HepG2 (cell line): Measurements from ENCODE around the gene VAV2. TPM values are rescaled to one million over a fixed set of nuclear protein-coding genes. Genes with fewer than 3 reads are reported as not detected.

Experiments used
- CBFB ChIP-seq: sonication (generic); formaldehyde crosslinking; IDR thresholded peaks from 2 replicates; pipeline ENCODE4 v1.4.0; 2020; ENCODE audit warnings: missing genetic modification reagents
- IKZF4 ChIP-seq: sonication (generic); formaldehyde crosslinking; IDR thresholded peaks from 2 replicates; pipeline ENCODE4 v1.5.1; 2020; ENCODE audit warnings: borderline replicate concordance, mild to moderate bottlenecking, low read depth, missing genetic modification reagents; ENCODE audit errors: not compliant biosample characterization
- RBFOX2 ChIP-seq: fragments of 200-400 bp; formaldehyde crosslinking; IDR thresholded peaks from 2 replicates; pipeline ENCODE4 v1.6.1; 2017; ENCODE audit warnings: low read depth, mild to moderate bottlenecking, low read length
- SPEN ChIP-seq: sonication (generic); formaldehyde crosslinking; IDR thresholded peaks from 2 replicates; pipeline ENCODE4 v1.5.1; 2020; ENCODE audit warnings: low read depth, mild to moderate bottlenecking, missing genetic modification reagents
- ZFY ChIP-seq: sonication (generic); formaldehyde crosslinking; IDR thresholded peaks from 2 replicates; pipeline ENCODE4 v1.4.0; 2020; ENCODE audit warnings: missing genetic modification reagents
- ZMYM4 ChIP-seq: sonication (generic); formaldehyde crosslinking; IDR thresholded peaks from 2 replicates; pipeline ENCODE4 v1.8.1; 2023; ENCODE audit warnings: mild to moderate bottlenecking, missing genetic modification reagents
- ZNF276 ChIP-seq: sonication (generic); formaldehyde crosslinking; IDR thresholded peaks from 2 replicates; pipeline ENCODE4 v1.4.0; 2020; ENCODE audit warnings: mild to moderate bottlenecking, low read depth, missing genetic modification reagents
- ZNF343 ChIP-seq: sonication (generic); formaldehyde crosslinking; IDR thresholded peaks from 2 replicates; pipeline ENCODE4 v1.4.0; 2020; ENCODE audit warnings: mild to moderate bottlenecking, missing genetic modification reagents
- ZNF512B ChIP-seq: sonication (generic); formaldehyde crosslinking; IDR thresholded peaks from 2 replicates; pipeline ENCODE4 v1.5.1; 2020; ENCODE audit warnings: missing genetic modification reagents, mild to moderate bottlenecking, borderline replicate concordance
- ZNF766 ChIP-seq: sonication (generic); formaldehyde crosslinking; IDR thresholded peaks from 2 replicates; pipeline ENCODE4 v1.5.0; 2020; ENCODE audit warnings: missing genetic modification reagents, borderline replicate concordance
- polyA plus RNA-seq, 8 experiments: library from polyadenylated mRNA; depleted of rRNA in 3 of 8; stranded (reverse) in 7 of 8; unstranded in 1 of 8; fragments of >200 nt; fragmentation: Illumina TruSeq in 4 of 8; extraction: Trizol in 4 of 8; gene quantifications; 2 replicates each; pipeline versions ENCODE4 v1.2.1 to v1.2.3, GENCODE V29; 2011 to 2016; ENCODE audit warnings: low read depth in 4 of 8, missing spikeins in 1 of 8, mixed read lengths in 1 of 8; ENCODE audit not compliant: insufficient read depth in 1 of 8
- total RNA-seq, 5 experiments: library from RNA; depleted of rRNA; stranded (reverse); fragments of >200 nt; fragmentation: Illumina TruSeq; extraction: Trizol; gene quantifications; 2 replicates each; pipeline ENCODE4 v1.2.3, GENCODE V29; 2016; ENCODE audit warnings: low read depth in 1 of 5
- TF ChIP-seq, protein P1 (sequence below): sonication (generic); formaldehyde crosslinking; IDR thresholded peaks from 2 replicates; pipeline ENCODE4 v1.4.0; 2020; ENCODE audit warnings: missing genetic modification reagents, mild to moderate bottlenecking, borderline replicate concordance

Gene VAV2
- total and polyA plus RNA-seq, 2 of the 13 experiments (the other 11 are each of a cell fraction or from before 2014, with no cell fraction given), result 22.5 to 22.9 TPM

DNA sequence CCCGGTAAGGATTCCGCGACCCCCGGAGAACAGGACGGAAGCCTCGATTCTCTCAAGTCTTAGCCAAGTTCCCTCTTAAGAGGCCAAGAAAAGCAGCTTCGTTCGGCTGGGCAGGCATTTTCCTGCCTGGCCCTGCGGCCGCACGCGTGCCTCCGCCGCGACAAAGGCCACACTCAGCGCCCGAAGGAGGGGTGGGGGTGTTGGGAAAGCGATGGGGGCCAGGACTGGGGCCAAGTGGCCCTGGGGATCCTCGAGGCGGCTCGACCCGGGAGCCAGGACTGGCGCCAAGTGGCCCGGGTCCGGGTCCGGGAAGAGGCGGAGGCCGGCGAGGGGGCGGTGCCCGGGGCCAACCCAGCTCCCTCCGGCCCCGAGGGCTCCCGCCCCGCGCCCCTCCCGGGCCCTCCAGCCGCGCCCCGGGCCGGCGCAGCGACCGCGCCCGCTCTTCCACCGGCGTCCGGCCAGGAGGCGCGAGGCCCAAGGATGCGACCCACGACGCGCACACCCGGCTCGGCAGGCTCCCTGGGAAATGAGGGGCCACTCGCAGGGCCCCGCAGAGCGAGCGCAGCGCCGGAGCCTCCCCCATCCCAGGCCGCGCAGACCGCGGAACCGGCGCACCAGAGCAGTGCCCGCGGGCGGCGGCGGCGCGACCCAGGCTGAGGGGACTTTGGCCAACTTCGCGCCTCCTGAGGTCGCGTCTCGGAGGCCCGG, 756 bp downstream of the VAV2 start (continued):
- TF ChIP-seq ZNF276, result 0 out of 2 replicates have a peak, but pooled peaks have one; percentile 35
- TF ChIP-seq ZNF766 (CRISPR knock-in tag), result 0 out of 2 replicates have a peak, but pooled peaks have one; percentile 12
- 0 out of 2 replicates have a peak, but pooled peaks have one; percentile 7 for TF ChIP-seq ZMYM4 (CRISPR knock-in tag)
- TF ChIP-seq SPEN (CRISPR knock-in tag), result peak; percentile 13; the same call in 1 of the 2 replicates
- TF ChIP-seq IKZF4 (CRISPR knock-in tag), result peak; percentile 29
- peak; percentile 10; the same call in 1 of the 2 replicates for TF ChIP-seq ZFY (CRISPR knock-in tag)
- TF ChIP-seq, protein P1, sequence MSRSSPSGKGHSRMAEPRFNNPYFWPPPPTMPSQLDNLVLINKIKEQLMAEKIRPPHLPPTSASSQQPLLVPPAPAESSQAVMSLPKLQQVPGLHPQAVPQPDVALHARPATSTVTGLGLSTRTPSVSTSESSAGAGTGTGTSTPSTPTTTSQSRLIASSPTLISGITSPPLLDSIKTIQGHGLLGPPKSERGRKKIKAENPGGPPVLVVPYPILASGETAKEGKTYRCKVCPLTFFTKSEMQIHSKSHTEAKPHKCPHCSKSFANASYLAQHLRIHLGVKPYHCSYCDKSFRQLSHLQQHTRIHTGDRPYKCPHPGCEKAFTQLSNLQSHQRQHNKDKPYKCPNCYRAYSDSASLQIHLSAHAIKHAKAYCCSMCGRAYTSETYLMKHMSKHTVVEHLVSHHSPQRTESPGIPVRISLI (CRISPR knock-in tag), result peak; percentile 6; the same call in 1 of the 2 replicates
- TF ChIP-seq CBFB, result 0 out of 2 replicates have a peak, but pooled peaks have one; percentile 3
- no peak for TF ChIP-seq ZNF512B
- 0 out of 2 replicates have a peak, but pooled peaks have one; percentile 53 for TF ChIP-seq ZNF343 (CRISPR knock-in tag)
- peak; percentile 10 for TF ChIP-seq RBFOX2
